NT2/D1 (cell line): ENCODE measurements around the gene GPR162.

Experiments used
- SUZ12 ChIP-seq: IDR thresholded peaks from 2 replicates; pipeline ENCODE4 v1.6.1; 2011; ENCODE audit not compliant: insufficient read length, insufficient read depth; ENCODE audit errors: extremely low read depth
- YY1 ChIP-seq: IDR thresholded peaks from 2 replicates; pipeline ENCODE4 v1.6.1; 2011; ENCODE audit not compliant: insufficient read length, insufficient read depth
- ZNF274 ChIP-seq: IDR thresholded peaks from 2 replicates; pipeline ENCODE4 v1.6.1; 2011; ENCODE audit warnings: mild to moderate bottlenecking, low read depth, low read length

DNA sequence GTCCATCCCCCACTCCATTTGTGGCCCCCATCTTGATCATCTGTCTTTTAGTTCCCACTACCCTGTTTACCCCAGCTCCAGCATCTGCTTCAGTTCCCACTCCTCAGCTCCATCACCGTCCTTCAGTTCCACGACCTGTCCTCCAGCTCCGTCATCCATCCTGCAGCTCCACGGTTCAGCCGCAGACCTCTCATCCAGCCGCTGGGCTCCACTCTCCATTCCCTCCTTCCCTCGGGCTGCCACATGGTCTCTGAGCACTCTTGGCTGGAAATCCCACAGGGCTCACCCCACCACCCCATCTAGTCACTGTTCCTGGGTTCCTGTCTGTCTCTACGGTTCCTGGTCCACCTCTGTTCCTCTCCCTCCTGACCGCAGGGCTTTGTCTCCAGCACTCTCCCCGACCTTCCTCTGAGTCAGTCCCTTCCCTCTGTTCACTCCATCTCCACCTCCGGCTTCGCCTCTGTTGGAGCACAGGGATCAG, 3.3 kb downstream of the GPR162 start:
- no peak for TF ChIP-seq YY1
- TF ChIP-seq ZNF274, result no peak
- TF ChIP-seq SUZ12, result no peak
